ENCODE measurements around the gene UTY.

DNA sequence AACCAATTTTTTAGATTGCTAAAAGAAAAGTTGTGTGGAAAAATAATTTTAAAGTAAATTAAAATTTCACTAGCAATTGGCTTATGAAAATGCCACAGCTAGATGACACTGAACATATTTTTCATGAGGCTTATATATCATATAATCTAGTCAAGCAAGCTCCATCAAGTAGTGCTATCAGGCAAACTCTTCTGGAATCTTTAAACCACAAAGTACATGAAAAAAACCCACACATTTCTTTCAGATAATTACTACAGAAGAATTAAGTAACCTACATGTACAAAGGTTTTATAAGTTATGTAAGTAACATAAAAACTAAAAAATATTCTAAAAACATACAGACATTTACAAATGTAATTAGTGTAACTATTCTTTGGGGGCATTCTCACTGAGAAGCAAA, 229.4 kb downstream of the UTY start:
- no peak for TF ChIP-seq CTCF (IDR thresholded peaks at IDR 0.05)
- TF ChIP-seq POLR2A (IDR thresholded peaks at IDR 0.05), result no peak
